Lung microvascular endothelial cell (primary cell): ENCODE data around the gene SLC4A9. TPM values are rescaled to one million over a fixed set of nuclear protein-coding genes. Genes with fewer than 3 reads are reported as not detected.

Experiments
- DNase-seq, 2 donors: peaks; one replicate each; pipeline versions ENCODE4 v3.0.0 to v3.0.0-alpha.2; 2010; ENCODE audit warnings: low read depth in 2 of 2
- total RNA-seq: library from RNA; depleted of rRNA; stranded (reverse); fragments of >200 nt; gene quantifications from 2 replicates; pipeline ENCODE4 v1.2.1, GENCODE V29; 2014

SLC4A9 gene, protein sequence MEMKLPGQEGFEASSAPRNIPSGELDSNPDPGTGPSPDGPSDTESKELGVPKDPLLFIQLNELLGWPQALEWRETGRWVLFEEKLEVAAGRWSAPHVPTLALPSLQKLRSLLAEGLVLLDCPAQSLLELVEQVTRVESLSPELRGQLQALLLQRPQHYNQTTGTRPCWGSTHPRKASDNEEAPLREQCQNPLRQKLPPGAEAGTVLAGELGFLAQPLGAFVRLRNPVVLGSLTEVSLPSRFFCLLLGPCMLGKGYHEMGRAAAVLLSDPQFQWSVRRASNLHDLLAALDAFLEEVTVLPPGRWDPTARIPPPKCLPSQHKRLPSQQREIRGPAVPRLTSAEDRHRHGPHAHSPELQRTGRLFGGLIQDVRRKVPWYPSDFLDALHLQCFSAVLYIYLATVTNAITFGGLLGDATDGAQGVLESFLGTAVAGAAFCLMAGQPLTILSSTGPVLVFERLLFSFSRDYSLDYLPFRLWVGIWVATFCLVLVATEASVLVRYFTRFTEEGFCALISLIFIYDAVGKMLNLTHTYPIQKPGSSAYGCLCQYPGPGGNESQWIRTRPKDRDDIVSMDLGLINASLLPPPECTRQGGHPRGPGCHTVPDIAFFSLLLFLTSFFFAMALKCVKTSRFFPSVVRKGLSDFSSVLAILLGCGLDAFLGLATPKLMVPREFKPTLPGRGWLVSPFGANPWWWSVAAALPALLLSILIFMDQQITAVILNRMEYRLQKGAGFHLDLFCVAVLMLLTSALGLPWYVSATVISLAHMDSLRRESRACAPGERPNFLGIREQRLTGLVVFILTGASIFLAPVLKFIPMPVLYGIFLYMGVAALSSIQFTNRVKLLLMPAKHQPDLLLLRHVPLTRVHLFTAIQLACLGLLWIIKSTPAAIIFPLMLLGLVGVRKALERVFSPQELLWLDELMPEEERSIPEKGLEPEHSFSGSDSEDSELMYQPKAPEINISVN
- under 0.01 TPM in 1 of 2 replicates, not detected in the other for total RNA-seq

DNA sequence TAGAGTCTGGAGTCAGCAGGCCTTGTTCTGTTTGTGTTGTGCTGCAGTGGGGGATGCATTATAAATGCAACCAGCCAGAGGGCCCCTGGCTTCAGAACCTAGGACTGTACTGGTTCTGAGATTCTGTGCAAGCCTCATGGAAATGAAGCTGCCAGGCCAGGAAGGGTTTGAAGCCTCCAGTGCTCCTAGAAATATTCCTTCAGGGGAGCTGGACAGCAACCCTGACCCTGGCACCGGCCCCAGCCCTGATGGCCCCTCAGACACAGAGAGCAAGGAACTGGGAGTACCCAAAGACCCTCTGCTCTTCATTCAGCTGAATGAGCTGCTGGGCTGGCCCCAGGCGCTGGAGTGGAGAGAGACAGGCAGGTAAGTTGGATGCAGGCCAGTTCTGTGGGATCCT, at the start of gene SLC4A9:
TSS of gene SLC4A9 (plus strand) at position 94 of the 400 bp plus-strand sequence. CDS start at position 137, 43 bp downstream.
- DNase-seq = no peak

DNA sequence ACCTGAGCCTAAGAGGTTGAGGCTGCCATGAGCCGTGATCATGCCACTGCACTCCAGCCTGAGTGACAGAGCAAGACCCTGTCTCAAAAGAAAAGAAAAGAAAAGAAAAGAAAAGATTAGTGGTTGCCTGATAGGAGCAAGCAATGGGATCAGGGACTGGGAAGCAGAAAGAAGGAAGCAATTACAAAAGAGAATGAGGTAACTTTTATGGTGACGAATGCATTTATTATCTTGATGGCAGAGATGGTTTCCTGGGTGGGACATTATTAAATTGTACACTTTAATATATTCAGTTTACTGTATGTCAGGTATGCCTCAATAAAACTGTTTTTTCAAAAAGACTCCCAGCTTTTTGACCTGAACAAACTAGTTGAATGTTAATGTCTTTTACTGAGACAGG, 49.6 kb upstream of the SLC4A9 start:
- DNase-seq = peak in 1 of 2 donors; percentile 40

DNA sequence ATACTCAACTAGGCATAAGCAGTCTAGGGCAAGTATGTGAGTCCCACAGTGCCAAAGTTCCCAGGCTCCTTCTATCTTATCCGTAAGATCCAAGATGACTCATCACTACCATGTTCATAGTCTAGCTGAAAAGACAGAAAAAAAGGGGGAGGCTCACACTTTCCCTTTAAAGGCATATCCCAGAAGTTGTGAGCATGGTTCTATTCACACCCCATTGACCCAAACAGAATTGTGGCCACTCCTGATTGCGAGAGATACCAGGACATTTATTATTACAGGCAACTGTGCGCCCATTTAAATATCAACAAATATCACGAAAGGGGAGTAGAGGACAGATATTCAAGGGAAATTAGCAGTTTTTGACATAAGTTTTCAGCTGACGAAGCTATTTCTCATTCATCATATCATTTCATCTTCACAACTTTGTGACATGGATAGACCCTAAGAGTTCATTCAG, 49.0 kb upstream of the SLC4A9 start:
- DNase-seq = peak; percentile 43 to 98

DNA sequence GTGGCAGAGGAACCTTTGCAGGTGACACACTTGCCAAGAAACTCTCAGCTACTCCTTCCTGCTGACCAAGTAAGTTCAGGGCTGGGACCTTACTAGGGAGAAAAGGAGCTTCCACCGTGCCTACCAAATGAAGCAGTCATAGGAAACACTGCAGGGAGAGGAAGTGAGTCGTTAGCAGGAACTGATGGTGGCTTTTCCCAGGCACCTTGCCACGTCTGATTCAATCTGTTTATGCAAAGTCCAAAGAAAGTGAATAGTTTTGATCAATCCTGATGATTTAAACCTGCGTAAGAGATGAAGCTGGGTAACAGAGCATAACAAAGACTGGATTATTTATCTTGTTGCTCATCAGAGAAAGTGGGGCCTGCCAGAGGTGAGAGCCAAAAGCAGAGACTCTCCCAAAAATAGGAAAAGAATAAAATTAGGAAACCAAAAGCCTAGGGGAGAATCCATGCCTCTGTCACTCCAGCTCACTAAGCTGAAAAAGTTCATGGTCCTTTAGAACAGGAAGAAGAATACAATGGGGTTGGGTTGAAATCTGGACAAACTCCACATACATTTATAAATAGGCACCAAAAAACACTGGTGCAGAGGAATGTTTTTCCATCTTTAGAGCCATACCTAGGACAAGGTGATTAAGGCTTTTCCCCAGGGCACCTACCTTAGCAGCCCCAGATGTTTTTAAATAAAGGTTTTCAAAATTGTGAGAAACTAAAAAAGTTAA, 47.8 kb upstream of the SLC4A9 start:
- DNase-seq = peak; percentile 96 to 99

DNA sequence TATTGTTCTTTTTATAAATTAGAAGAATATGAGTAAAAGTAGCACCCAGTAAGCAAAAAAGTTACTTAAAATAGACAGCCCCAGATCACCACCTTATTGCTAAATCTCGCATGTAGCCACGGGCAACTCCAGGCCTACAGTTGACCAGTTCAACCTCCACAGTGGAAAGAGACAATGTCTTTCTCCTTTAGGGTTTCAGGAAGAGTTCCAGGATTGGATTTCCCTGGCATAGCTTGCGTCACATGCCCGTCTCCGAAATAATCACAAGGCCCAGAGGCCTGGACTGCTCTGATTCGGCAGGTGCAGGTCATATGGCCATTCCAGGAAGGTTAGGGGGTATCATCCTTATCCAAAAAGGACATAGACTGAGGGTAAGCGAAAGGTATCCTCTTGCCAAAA, 47.2 kb upstream of the SLC4A9 start:
- peak; percentile 49 to 57 for DNase-seq

DNA sequence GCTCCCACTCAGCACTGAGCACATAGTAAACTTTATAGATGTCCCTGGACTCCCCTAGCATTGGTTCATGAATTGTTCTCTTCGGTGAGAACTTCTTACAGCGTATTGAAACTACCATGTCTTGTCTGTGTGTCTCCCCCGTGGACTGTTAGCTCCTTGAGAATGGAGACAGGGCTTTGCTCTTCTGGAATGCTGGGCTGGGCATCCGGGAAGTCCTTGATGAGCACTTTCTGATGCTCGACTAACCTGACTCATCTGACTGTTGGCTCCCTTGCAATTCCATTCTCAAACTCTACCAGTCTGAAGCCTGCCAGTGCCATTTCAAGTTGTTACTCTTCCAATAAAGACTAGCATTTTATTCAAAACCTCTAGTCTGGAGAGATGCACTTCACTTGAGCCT, 42.1 kb upstream of the SLC4A9 start:
- peak in 1 of 2 donors; percentile 78 for DNase-seq

DNA sequence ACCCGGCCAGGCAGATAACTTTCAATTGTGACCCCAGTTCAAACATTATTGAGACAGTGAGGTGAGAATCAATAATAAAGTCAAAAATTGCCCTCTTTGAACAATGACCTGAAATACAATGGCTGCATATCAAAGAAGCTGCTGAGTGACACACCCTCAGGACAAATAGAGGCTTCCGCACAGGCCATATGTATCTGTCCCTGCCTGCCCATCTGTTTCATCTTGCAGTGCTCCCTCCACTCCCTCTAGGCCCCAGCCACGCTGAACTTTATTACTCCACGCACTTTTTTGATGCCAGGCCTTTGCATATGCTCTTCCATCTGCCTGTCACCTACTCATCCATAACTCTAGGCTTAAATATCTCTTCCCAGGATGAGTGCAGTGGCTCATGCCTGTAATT, 41.2 kb upstream of the SLC4A9 start:
- DNase-seq = no peak

DNA sequence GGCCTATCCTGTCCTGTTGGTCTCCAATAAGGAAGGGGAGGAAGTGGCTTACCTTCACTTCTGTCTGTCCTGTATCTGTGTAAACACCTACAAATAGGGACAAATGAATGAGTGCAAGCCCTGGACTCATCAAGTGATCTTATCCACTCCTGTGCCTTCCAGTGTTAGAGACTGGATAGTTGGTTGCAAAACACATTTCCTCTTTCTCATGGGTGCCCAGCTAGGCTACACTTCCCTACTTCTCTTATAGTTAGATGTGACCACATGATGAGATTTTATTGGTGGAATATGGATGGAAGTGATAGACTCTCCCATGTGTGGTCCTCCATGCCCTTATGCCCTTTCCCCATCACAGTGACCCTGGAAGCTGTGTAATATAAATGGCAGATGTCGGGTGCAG, 40.2 kb upstream of the SLC4A9 start:
- DNase-seq = no peak

DNA sequence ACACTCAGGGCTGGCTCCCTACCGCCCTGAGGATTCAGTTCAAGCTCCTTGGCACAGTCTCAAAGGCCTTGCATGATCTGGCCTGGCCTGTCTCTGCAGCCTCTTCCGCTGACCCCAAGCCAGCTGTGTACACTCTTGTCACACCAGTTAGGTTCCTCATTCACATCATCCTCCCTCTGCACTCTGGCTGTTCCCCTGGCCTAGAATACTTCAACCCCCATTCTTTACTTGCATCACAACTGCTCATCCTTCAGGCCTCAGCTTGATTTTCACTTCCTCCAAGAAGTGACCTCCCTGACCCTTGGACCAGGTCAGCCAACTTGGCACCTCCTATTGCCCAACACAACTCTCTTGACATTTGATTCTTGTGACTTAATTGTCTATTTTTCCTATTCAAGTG, 38.2 kb upstream of the SLC4A9 start:
- no peak for DNase-seq

DNA sequence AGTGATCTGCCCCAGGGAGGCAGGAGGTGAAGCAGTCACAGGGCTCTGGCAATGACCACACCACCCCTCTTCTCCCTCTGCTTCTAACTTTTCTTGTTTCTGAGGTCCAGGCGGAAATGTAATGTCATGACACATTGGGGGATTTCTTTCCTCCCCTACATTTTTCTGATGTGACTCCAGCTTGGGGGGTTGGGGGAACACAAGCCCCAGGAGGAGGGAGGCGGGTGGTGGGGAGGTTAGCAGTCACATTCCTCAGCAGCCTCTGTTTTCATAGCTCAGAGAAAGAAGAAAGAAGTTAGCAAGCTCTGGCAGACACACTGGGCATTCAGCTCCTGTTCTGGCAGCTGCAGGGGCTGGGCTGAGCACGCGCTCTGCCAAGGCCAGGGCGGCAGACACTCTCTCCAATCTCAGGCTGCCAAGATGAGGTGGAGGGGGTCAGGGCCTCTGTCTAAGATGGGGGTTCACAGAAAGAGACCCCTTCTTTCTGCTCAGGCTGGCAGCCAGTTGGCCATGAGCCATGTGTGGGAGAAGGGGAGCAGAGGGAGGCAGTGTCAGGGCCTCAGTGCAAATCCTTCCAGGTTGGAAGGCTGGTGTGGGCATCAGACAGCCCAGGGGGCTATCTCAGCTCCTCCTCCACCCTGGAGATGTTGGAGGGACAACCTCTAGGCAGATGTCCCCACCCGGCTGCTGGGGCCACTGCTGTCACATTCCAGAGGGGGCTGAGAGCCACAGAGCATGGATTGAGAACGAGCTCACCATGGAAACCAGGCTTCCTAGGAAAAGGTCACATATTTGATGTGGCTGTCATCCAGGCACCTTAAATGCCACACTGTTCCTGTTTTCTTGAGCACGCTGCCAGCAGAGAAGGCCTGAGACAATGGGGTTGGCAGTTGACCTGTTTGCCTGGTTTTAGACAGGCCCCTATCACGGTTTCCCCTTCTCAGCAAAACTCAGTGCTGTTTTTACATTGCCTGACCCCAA, 37.0 kb upstream of the SLC4A9 start:
- DNase-seq = peak; percentile 80 to 95

DNA sequence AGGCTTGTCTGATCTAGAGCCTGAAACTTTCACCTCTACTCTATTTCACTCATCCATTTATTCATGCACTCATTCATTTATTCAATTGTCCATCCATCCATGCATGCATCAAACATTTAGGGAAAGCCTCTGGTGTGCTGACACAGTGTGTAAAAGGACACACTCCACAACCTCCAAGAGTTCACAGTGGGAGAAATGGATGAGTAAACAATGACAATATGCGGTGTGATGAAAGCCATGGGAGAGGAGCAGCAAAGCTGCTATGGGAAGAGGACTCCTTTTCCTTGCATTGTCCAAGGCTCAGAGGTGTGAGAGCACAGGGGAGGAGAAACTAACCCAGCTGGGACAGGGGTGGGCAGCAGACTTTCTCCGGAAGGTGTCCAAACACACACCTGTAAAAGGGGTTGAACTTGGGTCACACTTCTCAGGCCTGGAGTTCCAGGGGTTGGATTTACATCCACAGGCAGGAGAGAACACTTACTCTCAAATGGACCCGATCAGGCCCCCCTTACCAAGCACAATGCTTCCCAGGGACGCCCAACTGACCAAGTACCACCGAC, 35.9 kb upstream of the SLC4A9 start:
- peak in 1 of 2 donors; percentile 41 for DNase-seq

DNA sequence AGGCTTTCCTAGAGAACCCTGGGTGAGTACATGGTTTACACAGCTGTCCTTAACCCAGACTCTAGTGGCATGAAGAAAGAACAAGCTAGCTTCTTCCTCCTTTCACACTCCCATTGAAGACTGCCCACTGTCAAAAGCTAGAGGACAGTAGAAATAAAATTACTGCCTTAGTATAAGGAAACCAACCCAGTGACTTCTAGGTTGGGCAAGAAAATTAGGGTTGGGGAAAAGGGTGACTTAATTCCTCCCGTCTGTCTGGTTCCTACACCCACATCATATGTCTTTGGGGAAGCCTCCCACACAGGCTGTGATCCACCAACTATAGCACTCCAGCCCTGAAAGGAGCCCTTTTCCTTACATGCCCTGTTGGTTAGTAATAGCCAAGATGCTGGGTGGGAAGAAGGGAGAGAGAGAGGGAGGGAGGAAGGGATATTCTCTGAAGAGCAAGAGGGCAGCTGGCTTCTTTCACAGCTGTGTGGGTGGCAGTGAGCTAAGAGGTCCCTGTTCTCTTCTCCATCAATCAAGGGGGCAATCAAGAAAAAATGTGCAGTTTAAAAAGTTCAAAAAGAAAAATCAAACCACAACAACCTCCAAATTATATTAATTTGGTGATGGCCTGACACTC, 35.3 kb upstream of the SLC4A9 start:
- no peak for DNase-seq

DNA sequence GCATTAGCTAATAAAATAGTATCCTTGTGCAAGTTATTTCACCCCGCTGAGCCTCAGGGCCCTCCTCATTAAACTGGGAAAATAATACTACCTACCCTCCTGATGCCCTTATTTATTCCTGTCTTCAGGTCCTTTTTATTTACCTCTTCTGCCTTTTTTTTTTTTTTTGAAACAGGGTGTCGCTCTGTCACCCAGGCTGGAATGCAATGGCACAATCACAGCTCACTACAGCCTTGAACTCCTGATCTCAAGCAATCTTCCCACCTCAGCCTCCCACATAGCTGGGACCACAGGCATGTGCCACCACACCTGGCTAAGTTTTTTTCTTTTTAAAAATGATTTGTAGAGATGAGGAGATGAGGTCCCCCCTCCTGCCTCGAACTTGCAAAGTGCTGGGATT, 34.5 kb upstream of the SLC4A9 start:
- no peak for DNase-seq

DNA sequence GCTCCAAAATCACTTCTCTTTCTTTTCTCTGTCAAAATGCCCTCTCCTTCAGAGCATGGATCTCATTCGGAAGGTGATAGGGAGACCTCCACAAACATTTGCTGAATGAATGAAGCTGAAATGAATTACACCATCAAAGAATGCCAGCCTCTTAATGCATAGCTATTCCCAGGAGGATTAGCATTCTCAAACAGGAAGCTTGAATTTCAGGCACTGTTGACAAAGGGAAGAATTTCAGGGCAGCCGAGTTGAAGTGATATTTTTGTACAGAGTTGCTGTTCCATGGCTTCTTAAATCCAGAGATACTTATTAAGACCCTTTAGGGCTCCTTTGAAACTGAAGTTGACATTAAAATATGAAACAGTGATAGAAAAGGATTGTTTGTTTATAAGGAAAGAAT, 32.4 kb upstream of the SLC4A9 start:
- peak; percentile 47 to 48 for DNase-seq

DNA sequence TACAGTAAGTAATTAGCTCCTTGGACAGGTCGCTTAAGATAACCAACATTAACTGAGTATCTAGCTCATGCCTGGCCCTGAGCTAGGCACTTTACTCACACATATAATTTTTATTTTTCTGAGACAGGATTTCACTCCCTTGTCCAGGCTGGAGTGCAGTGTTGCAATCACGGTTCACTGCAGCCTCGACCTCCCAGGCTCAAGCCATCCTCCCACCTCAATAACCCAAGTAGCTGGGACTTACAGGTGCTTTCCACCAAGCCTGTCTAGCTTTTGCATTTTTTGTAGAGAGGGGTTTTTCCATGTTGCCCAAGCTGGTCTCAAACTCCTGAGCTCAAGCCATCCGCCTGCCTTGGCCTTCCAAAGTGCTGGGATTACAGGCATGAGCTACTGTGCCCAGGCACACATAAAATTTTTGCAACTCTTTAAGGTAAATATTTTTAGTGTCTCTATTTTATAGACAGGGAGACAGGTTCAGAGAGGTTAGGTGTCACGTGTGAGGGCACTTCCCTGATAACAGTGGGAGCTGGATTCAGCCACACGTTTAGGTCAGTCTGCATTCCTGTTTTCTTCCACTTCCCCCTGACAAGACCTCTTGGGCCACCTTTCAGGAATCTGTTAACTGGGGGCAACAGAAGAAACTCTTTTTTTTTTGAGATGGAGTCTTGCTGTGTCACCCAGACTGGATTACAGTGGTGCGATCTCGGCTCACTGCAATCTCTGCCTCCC, 31.8 kb upstream of the SLC4A9 start:
- peak in 1 of 2 donors; percentile 83 for DNase-seq

DNA sequence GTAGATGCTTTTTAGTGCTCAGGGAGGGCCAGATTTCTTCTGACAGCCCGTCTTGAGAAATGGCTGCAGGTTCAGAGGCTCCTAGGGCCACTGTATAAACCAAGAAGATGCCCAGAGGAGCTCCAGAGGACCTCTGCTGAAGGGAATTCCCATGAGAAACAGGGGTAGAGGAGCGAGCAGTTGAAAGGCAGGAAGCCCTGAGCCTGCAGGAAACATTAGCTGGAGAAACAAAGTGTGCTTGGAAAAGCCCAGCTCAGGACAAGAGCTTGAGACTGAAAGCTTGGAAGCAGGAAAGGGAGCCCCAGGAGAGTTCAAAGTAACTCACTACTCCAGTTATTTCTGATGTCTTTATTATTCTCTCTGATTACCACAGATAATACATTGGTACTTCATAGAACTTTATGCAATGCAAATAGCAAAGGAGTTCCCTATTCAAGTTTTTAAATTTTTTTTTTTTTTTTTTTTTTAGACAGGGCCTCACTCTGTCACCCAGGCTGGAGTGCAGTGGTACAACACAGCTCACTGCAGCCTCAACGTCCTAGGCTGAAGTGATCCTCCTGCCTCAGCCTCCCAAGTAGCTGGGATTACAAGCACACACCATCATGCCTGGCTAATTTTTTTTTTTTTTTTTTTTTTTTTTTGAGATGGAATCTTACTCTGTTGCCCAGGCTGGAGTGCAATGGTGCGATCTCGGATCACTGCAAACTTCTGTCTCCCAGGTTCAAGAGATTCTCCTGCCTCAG, 30.1 kb upstream of the SLC4A9 start:
- peak; percentile 49 to 93 for DNase-seq

DNA sequence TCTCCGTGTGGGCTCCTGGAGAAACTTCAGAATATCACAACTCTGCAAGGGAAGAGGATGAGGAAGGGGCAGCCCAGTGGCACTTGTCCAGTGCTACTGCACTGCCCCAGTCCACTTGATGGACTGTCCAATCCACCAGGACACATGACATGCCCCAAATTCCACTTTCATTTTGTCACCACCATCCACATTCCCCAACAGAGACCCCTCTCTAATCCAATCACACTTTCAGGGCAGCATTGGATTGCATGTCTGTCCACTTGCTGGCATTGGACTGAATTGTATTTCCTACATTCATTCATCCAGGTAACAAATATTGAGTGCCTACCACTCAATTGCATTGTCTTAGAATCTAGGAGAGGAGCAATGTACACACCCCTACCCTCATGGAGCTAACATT, 28.4 kb upstream of the SLC4A9 start:
- peak in 1 of 2 donors; percentile 34 for DNase-seq

DNA sequence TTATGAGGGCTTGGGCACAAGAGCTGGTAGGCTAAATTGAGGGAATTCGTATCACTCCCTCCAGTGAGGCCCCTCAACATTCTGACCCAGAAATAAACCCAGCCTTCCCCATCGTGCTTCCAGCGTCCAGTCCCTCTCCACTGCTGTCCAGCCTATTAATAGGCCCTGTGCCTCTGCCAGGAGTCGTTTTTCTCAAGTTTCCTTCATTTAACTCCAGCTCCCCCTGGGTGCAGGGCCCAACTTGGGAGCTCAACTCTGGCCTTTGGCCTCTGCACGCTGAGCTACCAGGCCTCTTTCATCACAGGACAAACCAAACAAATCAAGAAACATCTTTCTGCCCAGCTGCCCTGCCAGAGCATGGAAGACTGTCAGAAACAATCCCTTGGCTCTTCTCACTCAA, 23.6 kb upstream of the SLC4A9 start:
- no peak for DNase-seq
